MG63 (cell line): ENCODE data around the gene SDHA. TPM values are rescaled to one million over a fixed set of nuclear protein-coding genes. Genes with fewer than 3 reads are reported as not detected.
"Not testable (repeated sequence)": the region's sequence is repeated elsewhere in the genome, so short reads cannot be mapped to it uniquely, and the experiment has no call there.

Experiments used
- DNase-seq: peaks from one replicate; pipeline ENCODE4 v3.0.0-alpha.2; 2020
- H3K27me3 ChIP-seq: fragments of 250-450 bp; sonication (Bioruptor Pico); 2 replicates; pipeline ENCODE4 v1.5.1; 2020; ENCODE audit warnings: mild to moderate bottlenecking, moderate library complexity
- H3K36me3 ChIP-seq: fragments of 250-450 bp; sonication (Bioruptor Pico); 2 replicates; pipeline ENCODE4 v1.5.1; 2020; ENCODE audit warnings: mild to moderate bottlenecking, moderate library complexity
- H3K4me3 ChIP-seq: fragments of 250-450 bp; sonication (Bioruptor Pico); 2 replicates; pipeline ENCODE4 v1.5.1; 2020; ENCODE audit warnings: mild to moderate bottlenecking, moderate library complexity
- H3K9me3 ChIP-seq: fragments of 250-450 bp; sonication (Bioruptor Pico); 2 replicates; pipeline ENCODE4 v1.5.1; 2020; ENCODE audit warnings: mild to moderate bottlenecking, moderate library complexity
- total RNA-seq: library from RNA; depleted of rRNA; stranded (reverse); fragments of >200 nt; shearing (Covaris generic); gene quantifications from 2 replicates; pipeline ENCODE4 v1.2.3, GENCODE V29; 2014; ENCODE audit warnings: low replicate concordance

The SDHA gene
- total RNA-seq, 1 experiment from 2014 or later: 128 TPM

- H3K9me3 ChIP-seq: no peaks in the 10 kb centered on the region
These were observed 39.0 kb downstream of the SDHA start for GRCh38 chr5:257148-257547.

GRCh38 chr5:263275-263974 lies 45.3 kb downstream of the SDHA start:
- peak; percentile 53 for DNase-seq
- not testable (repeated sequence) for H3K9me3 ChIP-seq, H3K4me3 ChIP-seq, H3K27me3 ChIP-seq
- peaks cover 29% of the 10 kb centered on the region for H3K36me3 ChIP-seq

More at GRCh38 chr5:257148-257547, 39.0 kb downstream of the SDHA start:
- no peaks in the 10 kb centered on the region for H3K27me3 ChIP-seq
- H3K4me3 ChIP-seq: no peak overlapping the region
- DNase-seq: no peak
- peaks cover 23% of the 10 kb centered on the region for H3K36me3 ChIP-seq

- Histone ChIP-seq H3K4me3 (no peak overlapping the region), H3K36me3 (peaks cover 29% of the 10 kb centered on the region), H3K9me3 (no peaks in the 10 kb centered on the region), H3K27me3 (no peaks in the 10 kb centered on the region)
- DNase-seq: no peak
These were observed 46.2 kb downstream of the SDHA start for GRCh38 chr5:264338-264737.

- H3K4me3 ChIP-seq: not testable (repeated sequence)
- peaks cover 29% of the 10 kb centered on the region for H3K36me3 ChIP-seq
These were observed 48.3 kb downstream of the SDHA start for GRCh38 chr5:266311-267026.

DNA sequence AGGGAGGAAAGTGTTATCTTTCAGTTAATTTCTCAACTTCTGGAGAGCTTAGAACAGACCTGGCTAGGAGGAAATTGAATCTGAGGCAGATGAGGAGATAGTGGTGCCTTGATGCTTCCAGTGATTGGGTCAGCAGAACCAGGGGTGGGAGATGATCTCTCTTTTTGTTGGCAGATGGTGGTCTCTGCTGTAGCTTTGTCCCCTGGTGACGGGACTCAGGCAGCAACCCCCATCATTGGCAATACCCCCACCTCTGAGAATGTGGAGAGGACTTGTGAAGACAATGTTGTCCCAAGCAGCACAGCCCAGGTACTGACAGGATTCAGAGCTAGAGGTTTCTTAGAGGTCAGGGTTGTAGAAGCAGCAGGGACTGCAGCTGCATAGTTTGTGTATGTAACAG lies 49.6 kb downstream of the SDHA start:
- no peaks in the 10 kb centered on the region for H3K27me3 ChIP-seq
- no peaks in the 10 kb centered on the region for H3K9me3 ChIP-seq
- no peak overlapping the region for H3K4me3 ChIP-seq
- peaks cover 29% of the 10 kb centered on the region for H3K36me3 ChIP-seq
- DNase-seq: no peak

More at GRCh38 chr5:266311-267026, 48.3 kb downstream of the SDHA start:
- DNase-seq: peak; percentile 46
- H3K27me3 ChIP-seq, H3K9me3 ChIP-seq: not testable (repeated sequence)

DNA sequence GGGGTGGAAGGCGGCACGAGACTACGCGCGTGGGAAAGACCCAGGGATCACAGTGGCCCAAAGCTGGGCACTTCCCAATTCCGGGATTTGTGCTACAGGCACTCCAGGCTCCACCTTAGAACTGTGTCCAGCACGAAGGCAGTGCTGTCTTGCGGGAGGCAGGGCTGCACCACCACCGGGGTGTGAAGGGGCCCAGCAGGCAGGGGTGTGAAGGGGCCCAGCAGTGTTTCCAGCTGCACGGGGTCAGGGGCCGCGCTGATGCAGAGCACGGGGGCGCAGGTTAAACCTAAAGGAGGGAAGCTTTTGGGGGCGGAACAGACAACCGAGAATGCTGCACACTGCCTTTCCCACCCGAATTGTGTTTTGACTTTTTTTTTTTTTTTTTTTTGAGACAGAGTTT lies 52.2 kb downstream of the SDHA start:
- Histone ChIP-seq H3K36me3 (peaks cover 28% of the 10 kb centered on the region), H3K4me3 (no peak overlapping the region; the same call in 1 of the 2 replicates), H3K27me3 (no peaks in the 10 kb centered on the region), H3K9me3 (no peaks in the 10 kb centered on the region)
- DNase-seq: no peak

DNA sequence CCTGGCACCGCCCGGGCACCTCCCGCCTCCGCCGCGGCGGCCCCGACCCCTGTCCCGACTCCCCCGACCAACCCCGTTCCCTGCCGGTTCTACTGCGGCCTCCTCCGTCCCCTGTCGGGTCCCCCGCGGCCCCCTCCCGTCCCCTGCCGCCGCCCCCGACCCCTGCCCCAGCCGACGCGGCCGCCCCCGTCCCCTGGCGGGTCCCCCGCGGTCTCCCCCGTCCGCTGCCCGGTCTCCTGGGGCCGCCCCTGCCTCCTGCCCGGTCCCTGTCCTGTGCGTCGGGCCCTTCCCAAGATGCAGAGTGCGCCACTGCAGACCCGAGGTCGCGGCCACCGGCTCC lies 53.7 kb downstream of the SDHA start:
- H3K4me3 ChIP-seq: peak overlapping the region; percentile 97
- peaks cover 33% of the 10 kb centered on the region for H3K36me3 ChIP-seq
- DNase-seq, H3K9me3 ChIP-seq, H3K27me3 ChIP-seq: not testable (repeated sequence)

GRCh38 chr5:273091-273490 lies 55.0 kb downstream of the SDHA start:
- not testable (repeated sequence) for H3K27me3 ChIP-seq, DNase-seq, H3K9me3 ChIP-seq
- Histone ChIP-seq H3K36me3 (peaks cover 37% of the 10 kb centered on the region), H3K4me3 (peak overlapping the region; percentile 97)

DNA sequence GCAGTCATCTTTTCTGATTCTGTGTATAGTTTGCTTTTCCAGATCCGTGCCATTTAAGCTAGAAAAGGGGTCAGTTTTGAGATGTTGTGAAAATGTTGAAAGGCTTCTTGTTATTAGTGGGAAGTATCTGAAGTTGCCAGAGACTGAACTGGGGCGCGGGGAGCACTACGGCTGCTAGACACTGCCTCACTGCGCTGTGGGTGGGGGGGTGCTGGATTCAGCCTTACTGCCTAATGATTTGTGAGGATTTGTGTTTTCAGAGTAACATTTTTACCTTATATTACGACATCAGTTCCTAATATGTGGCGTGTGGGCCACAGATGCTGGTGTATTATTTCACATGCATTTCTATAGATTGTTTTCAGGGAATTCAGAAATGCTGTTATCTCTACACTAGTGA lies 55.4 kb downstream of the SDHA start:
- DNase-seq, H3K27me3 ChIP-seq, H3K9me3 ChIP-seq: not testable (repeated sequence)
- Histone ChIP-seq H3K4me3 (peak overlapping the region; percentile 97), H3K36me3 (peaks cover 37% of the 10 kb centered on the region)

GRCh38 chr5:274346-274745 lies 56.2 kb downstream of the SDHA start:
- not testable (repeated sequence) for H3K27me3 ChIP-seq, H3K9me3 ChIP-seq, H3K4me3 ChIP-seq, DNase-seq
- peaks cover 37% of the 10 kb centered on the region for H3K36me3 ChIP-seq

- no peak for DNase-seq
- peaks cover 39% of the 10 kb centered on the region for H3K36me3 ChIP-seq
- no peaks in the 10 kb centered on the region for H3K27me3 ChIP-seq
- no peaks in the 10 kb centered on the region for H3K9me3 ChIP-seq
- H3K4me3 ChIP-seq: no peak overlapping the region
These were observed 60.5 kb downstream of the SDHA start for GRCh38 chr5:278646-279045.

DNA sequence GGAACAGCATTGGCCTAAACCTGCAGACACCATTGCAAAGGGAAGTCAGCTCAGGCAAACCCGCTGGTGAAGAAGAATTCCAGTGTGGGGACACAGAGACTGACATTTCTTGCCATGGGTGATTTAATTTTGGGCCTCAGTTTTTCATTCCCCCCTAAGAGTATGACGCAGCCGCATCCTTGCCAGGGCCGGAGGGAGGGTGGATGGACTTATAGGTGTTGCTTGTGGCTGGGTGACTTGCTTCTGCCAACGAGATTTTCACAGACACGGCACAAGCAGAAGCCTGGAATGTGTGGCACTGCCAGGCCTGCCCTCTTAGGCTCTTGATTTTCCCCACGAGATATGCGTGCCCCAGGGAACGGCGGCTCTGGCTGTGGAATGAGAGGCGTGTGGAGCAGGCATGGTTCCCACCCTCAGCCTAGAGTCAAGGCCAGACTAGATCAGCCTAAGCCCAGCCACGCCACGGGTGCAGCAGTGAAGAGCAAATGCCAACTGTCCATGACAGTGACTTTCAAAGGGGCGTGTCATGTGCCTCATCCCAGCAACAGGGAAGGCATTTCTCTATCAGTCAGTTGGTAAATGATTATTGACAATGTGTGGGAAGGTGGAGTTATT lies 61.0 kb downstream of the SDHA start:
- not testable (repeated sequence) for H3K4me3 ChIP-seq

GRCh38 chr5:285991-286557 lies 68.0 kb downstream of the SDHA start:
- no peak overlapping the region for H3K4me3 ChIP-seq
- H3K27me3 ChIP-seq: no peaks in the 10 kb centered on the region
- no peaks in the 10 kb centered on the region for H3K9me3 ChIP-seq
- DNase-seq: no peak
- H3K36me3 ChIP-seq: peaks cover 21% of the 10 kb centered on the region

More for the DNA sequence above, 61.0 kb downstream of the SDHA start:
- DNase-seq, H3K27me3 ChIP-seq, H3K9me3 ChIP-seq: not testable (repeated sequence)
- H3K36me3 ChIP-seq: peaks cover 34% of the 10 kb centered on the region

DNA sequence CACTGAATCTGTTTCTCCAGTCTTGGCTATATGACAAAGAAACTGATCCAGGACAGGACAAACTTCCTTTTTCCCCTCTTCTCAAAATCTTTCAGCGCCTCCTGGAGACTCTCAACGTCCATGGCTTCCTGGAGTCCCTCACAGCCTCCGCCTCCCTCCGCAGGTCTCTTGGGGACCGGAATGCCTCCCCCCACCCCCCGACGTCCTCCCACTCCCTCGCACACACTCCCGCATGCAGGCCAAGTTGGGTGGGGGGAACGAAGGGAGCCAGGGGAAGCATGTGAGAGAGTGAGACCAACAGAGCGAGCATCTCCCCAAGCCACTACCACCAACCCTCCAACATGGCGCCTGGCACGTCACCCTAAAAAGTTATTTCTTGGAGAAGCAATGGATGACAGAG lies 72.1 kb downstream of the SDHA start:
- H3K27me3 ChIP-seq, DNase-seq, H3K9me3 ChIP-seq, H3K4me3 ChIP-seq: not testable (repeated sequence)
- peaks cover 33% of the 10 kb centered on the region for H3K36me3 ChIP-seq

DNA sequence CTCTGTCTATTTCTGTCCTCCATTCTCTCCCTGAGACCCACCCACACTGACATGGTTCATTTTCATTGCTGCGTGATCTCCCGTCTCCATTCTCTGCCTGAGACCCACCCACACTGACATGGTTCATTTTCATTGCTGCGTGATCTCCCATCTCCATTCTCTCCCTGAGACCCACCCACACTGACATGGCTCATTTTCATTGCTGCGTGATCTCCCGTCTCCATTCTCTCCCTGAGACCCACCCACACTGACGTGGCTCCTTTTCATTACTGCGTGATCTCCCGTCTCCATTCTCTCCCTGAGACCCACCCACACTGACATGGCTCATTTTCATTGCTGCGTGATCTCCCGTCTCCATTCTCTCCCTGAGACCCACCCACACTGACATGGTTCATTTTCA lies 73.2 kb downstream of the SDHA start:
- not testable (repeated sequence) for H3K4me3 ChIP-seq, H3K27me3 ChIP-seq, H3K9me3 ChIP-seq, DNase-seq
- H3K36me3 ChIP-seq: peaks cover 33% of the 10 kb centered on the region

DNA sequence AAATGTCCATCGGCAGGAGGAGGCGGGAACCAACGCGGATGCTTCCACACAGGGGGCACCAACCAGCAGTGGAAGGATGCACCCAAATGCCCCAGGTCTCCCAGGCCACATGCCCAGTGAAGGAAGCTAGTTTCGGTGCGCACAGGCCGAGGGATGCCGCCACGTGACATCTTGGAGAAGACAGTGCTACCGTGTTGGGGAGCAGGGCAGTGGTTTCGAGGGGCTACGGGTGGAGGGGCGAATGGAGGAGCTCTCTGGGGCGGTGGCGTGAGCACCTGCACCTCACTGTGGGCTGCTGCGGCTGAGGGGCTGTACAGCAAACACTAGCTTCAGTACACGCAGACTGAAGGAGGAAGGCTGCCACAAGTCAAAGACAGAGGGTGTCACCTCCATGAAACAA lies 76.7 kb downstream of the SDHA start:
- not testable (repeated sequence) for DNase-seq, H3K4me3 ChIP-seq, H3K9me3 ChIP-seq, H3K27me3 ChIP-seq
- H3K36me3 ChIP-seq: peaks cover 25% of the 10 kb centered on the region

GRCh38 chr5:296207-296606 lies 78.1 kb downstream of the SDHA start:
- not testable (repeated sequence) for DNase-seq, H3K27me3 ChIP-seq, H3K9me3 ChIP-seq, H3K4me3 ChIP-seq
- peaks cover 20% of the 10 kb centered on the region for H3K36me3 ChIP-seq
